Neural cell (in vitro differentiated cells): ENCODE data around the gene RAB3C. TPM values are rescaled to one million over a fixed set of nuclear protein-coding genes. Genes with fewer than 3 reads are reported as not detected.

Source experiments
- polyA plus RNA-seq: library from polyadenylated mRNA; depleted of rRNA; stranded (reverse); fragments of >200 nt; gene quantifications from 2 replicates; pipeline ENCODE4 v1.2.3, GENCODE V29; 2014

RAB3C gene
- polyA plus RNA-seq, 1 donor from 2014 or later = 94.3 TPM

Other genes starting within 250 kb of the RAB3C start
- 309 and 385 TPM in 2 replicates for gene PLK2, start 123.0 kb upstream of the RAB3C start, polyA plus RNA-seq
- not detected in 2 replicates for gene GAPT, start 91.6 kb upstream of the RAB3C start, polyA plus RNA-seq